ENCODE measurements around the gene YIPF3.
"Not testable (repeated sequence)": the region's sequence is repeated elsewhere in the genome, so short reads cannot be mapped to it uniquely, and the experiment has no call there.

The YIPF3 gene

GRCh38 chr6:43509142-43509983 lies 7.4 kb downstream of the YIPF3 start:
- DNase-seq, result peak; percentile 43

- DNase-seq, result no peak
These were observed 8.1 kb downstream of the YIPF3 start for GRCh38 chr6:43508481-43509141.

GRCh38 chr6:43506667-43507471 lies 9.9 kb downstream of the YIPF3 start:
- peak; percentile 80 for DNase-seq

GRCh38 chr6:43506171-43506570 lies 10.6 kb downstream of the YIPF3 start:
- no peak for DNase-seq

- no peak for DNase-seq
These were observed 11.0 kb downstream of the YIPF3 start for GRCh38 chr6:43505718-43506117.

- DNase-seq, result no peak
These were observed 11.8 kb downstream of the YIPF3 start for GRCh38 chr6:43504756-43505593.

- no peak for DNase-seq
These were observed 13.3 kb downstream of the YIPF3 start for GRCh38 chr6:43503443-43503842.

- no peak for DNase-seq
These were observed 14.1 kb downstream of the YIPF3 start for GRCh38 chr6:43502666-43503065.

- DNase-seq, result no peak
These were observed 15.8 kb downstream of the YIPF3 start for GRCh38 chr6:43500921-43501320.

GRCh38 chr6:43499028-43499815 lies 17.5 kb downstream of the YIPF3 start:
- DNase-seq, result peak; percentile 20

- not testable (repeated sequence) for DNase-seq
These were observed 18.4 kb downstream of the YIPF3 start for GRCh38 chr6:43498291-43498690.

GRCh38 chr6:43497689-43498088 lies 19.0 kb downstream of the YIPF3 start:
- no peak for DNase-seq

- no peak for DNase-seq
These were observed 19.7 kb downstream of the YIPF3 start for GRCh38 chr6:43497129-43497396.

GRCh38 chr6:43496370-43497128 lies 20.2 kb downstream of the YIPF3 start:
- peak; percentile 26 for DNase-seq

GRCh38 chr6:43495409-43495941 lies 21.3 kb downstream of the YIPF3 start:
- no peak for DNase-seq

GRCh38 chr6:43494766-43495165 lies 22.0 kb downstream of the YIPF3 start:
- no peak for DNase-seq

GRCh38 chr6:43494321-43494720 lies 22.4 kb downstream of the YIPF3 start:
- DNase-seq, result no peak

- no peak for DNase-seq
These were observed 22.9 kb downstream of the YIPF3 start for GRCh38 chr6:43493833-43494232.

GRCh38 chr6:43493230-43493629 lies 23.5 kb downstream of the YIPF3 start:
- no peak for DNase-seq

- DNase-seq, result no peak
These were observed 24.1 kb downstream of the YIPF3 start for GRCh38 chr6:43492673-43493072.
